Esophagus muscularis mucosa (tissue), 4 donors: ENCODE measurements around the gene CTNNA2.

ENCODE experiments used
- CTCF ChIP-seq, 3 experiments: fragments of 200-600 bp in 2 of 3; fragments of 450-650 bp in 1 of 3; sonication (generic) in 2 of 3; IDR thresholded peaks; one replicate each; pipeline ENCODE4 v1.5.1; 2017 to 2019; ENCODE audit warnings: antibody characterized with exemption in 3 of 3, mild to moderate bottlenecking in 2 of 3, moderate library complexity in 1 of 3
- EP300 ChIP-seq: sonication (generic); formaldehyde crosslinking; IDR thresholded peaks from one replicate; pipeline ENCODE4 v1.6.1; 2017; ENCODE audit warnings: antibody characterized with exemption
- POLR2A ChIP-seq: fragments of 450-650 bp; IDR thresholded peaks from one replicate; pipeline ENCODE4 v1.6.1; 2017; ENCODE audit warnings: antibody characterized with exemption, moderate library complexity, mild to moderate bottlenecking, low read depth
- POLR2AphosphoS5 ChIP-seq, 2 donors: sonication (generic); formaldehyde crosslinking; IDR thresholded peaks; one replicate each; pipeline ENCODE4 v1.6.1; 2017; ENCODE audit warnings: antibody characterized with exemption in 2 of 2

- TF ChIP-seq POLR2A (no peak), CTCF (IDR thresholded peaks at IDR 0.05) (no peak), EP300 (no peak), POLR2AphosphoS5 (IDR thresholded peaks at IDR 0.05) (no peak)
Observed at GRCh38 chr2:80169811-80170594, 657.2 kb downstream of the CTNNA2 start.
